ENCODE results near the gene GALR2.

GALR2 gene

GRCh38 chr17:76079956-76080767 is 5.6 kb downstream of the GALR2 start:
- DNase-seq (ENCODE audit: low spot score), result peak; percentile 36

GRCh38 chr17:76080768-76081287 is 6.2 kb downstream of the GALR2 start:
- DNase-seq (ENCODE audit: low spot score), result no peak

GRCh38 chr17:76081295-76082210 is 7.0 kb downstream of the GALR2 start:
- DNase-seq (ENCODE audit: low spot score), result no peak

GRCh38 chr17:76082326-76083251 is 8.0 kb downstream of the GALR2 start:
- DNase-seq (ENCODE audit: low spot score), result no peak

GRCh38 chr17:76083536-76084182 is 9.1 kb downstream of the GALR2 start:
- DNase-seq (ENCODE audit: low spot score), result no peak

GRCh38 chr17:76085066-76085730 is 10.6 kb downstream of the GALR2 start:
- DNase-seq (ENCODE audit: low spot score), result no peak

- no peak for DNase-seq (ENCODE audit: low spot score)
Measured at GRCh38 chr17:76085731-76086366, 11.3 kb downstream of the GALR2 start.

GRCh38 chr17:76086384-76086783 is 11.8 kb downstream of the GALR2 start:
- no peak for DNase-seq (ENCODE audit: low spot score)

- no peak for DNase-seq (ENCODE audit: low spot score)
Measured at GRCh38 chr17:76087531-76087930, 12.9 kb downstream of the GALR2 start.

- DNase-seq (ENCODE audit: low spot score), result peak; percentile 49
Measured at GRCh38 chr17:76088041-76088867, 13.7 kb downstream of the GALR2 start.

- DNase-seq (ENCODE audit: low spot score), result no peak
Measured at GRCh38 chr17:76088868-76089576, 14.4 kb downstream of the GALR2 start.

- no peak for DNase-seq (ENCODE audit: low spot score)
Measured at GRCh38 chr17:76089680-76090516, 15.3 kb downstream of the GALR2 start.

- DNase-seq (ENCODE audit: low spot score), result no peak
Measured at GRCh38 chr17:76090517-76091129, 16.0 kb downstream of the GALR2 start.

- DNase-seq (ENCODE audit: low spot score), result no peak
Measured at GRCh38 chr17:76091526-76092286, 17.1 kb downstream of the GALR2 start.

- DNase-seq (ENCODE audit: low spot score), result no peak
Measured at GRCh38 chr17:76092526-76093413, 18.2 kb downstream of the GALR2 start.

Measured in HuH-7 (cell line).